Hepatocyte (in vitro differentiated cells): ENCODE data around the gene CTR9.

Experiments used
- EZH2 ChIP-seq: fragments of 200-600 bp; sonication (generic); IDR thresholded peaks from 2 replicates; pipeline ENCODE4 v1.6.1; 2016; ENCODE audit warnings: antibody characterized with exemption, mild to moderate bottlenecking, borderline replicate concordance
- EZH2phosphoT487 ChIP-seq: fragments of 200-600 bp; sonication (generic); IDR thresholded peaks from one replicate; pipeline ENCODE4 v1.6.1; 2018; ENCODE audit warnings: antibody characterized with exemption, mild to moderate bottlenecking, low read depth, moderate library complexity; ENCODE audit not compliant: unreplicated experiment, severe bottlenecking
- TF ChIP-seq, protein P1 (sequence below): fragments of 200-600 bp; sonication (generic); IDR thresholded peaks from 2 replicates; pipeline ENCODE4 v1.5.1; 2016; ENCODE audit warnings: antibody characterized with exemption, mild to moderate bottlenecking; ENCODE audit not compliant: poor library complexity

GRCh38 chr11:10800292-10800691 is 49.2 kb downstream of the CTR9 start:
- TF ChIP-seq, protein P1, sequence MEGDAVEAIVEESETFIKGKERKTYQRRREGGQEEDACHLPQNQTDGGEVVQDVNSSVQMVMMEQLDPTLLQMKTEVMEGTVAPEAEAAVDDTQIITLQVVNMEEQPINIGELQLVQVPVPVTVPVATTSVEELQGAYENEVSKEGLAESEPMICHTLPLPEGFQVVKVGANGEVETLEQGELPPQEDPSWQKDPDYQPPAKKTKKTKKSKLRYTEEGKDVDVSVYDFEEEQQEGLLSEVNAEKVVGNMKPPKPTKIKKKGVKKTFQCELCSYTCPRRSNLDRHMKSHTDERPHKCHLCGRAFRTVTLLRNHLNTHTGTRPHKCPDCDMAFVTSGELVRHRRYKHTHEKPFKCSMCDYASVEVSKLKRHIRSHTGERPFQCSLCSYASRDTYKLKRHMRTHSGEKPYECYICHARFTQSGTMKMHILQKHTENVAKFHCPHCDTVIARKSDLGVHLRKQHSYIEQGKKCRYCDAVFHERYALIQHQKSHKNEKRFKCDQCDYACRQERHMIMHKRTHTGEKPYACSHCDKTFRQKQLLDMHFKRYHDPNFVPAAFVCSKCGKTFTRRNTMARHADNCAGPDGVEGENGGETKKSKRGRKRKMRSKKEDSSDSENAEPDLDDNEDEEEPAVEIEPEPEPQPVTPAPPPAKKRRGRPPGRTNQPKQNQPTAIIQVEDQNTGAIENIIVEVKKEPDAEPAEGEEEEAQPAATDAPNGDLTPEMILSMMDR = no peak
- TF ChIP-seq EZH2phosphoT487 (no peak), EZH2 (no peak)
